A673 (cell line): ENCODE results near the gene C1QB. TPM values are rescaled to one million over a fixed set of nuclear protein-coding genes. Genes with fewer than 3 reads are reported as not detected.

Experiments used
- BruUV-seq: library from RNA; stranded (reverse); fragments of 400-500 nt; replicated peaks from 2 replicates; lab custom pipeline; 2021; lab: Mats Ljungman, UMichigan
- CTCF ChIA-PET: fragments of 300-600 bp; sonication (Branson Sonifier 250); formaldehyde crosslinking; loops from one replicate; lab custom pipeline; 2022; ENCODE audit warnings: antibody characterized with exemption; lab: Charles Lee
- POLR2A ChIA-PET: fragments of 300-600 bp; sonication (Branson Sonifier 250); formaldehyde crosslinking; loops from one replicate; lab custom pipeline; 2022; ENCODE audit warnings: antibody characterized with exemption; ENCODE audit not compliant: low non-redundant PET; lab: Charles Lee
- DNase-seq: peaks from one replicate; pipeline ENCODE4 v3.0.0-alpha.2; 2015; ENCODE audit warnings: low spot score
- H3K27ac ChIP-seq: fragments of 200-600 bp; sonication (generic); 2 replicates; pipeline ENCODE4 v1.5.1; 2016; ENCODE audit warnings: mixed run types, low read depth, mild to moderate bottlenecking, mixed read lengths, antibody characterized with exemption, low read length; ENCODE audit not compliant: poor library complexity, severe bottlenecking
- H3K27me3 ChIP-seq: fragments of 200-600 bp; sonication (generic); replicated peaks from 2 replicates; pipeline ENCODE4 v1.6.1; 2017; ENCODE audit warnings: mixed run types, low read depth, mild to moderate bottlenecking, mixed read lengths, antibody characterized with exemption, low read length; ENCODE audit not compliant: insufficient read depth, poor library complexity
- H3K36me3 ChIP-seq: fragments of 200-600 bp; sonication (generic); 2 replicates; pipeline ENCODE4 v1.6.1; 2016; ENCODE audit warnings: mixed run types, mild to moderate bottlenecking, mixed read lengths, antibody characterized with exemption, low read length; ENCODE audit not compliant: insufficient read depth, poor library complexity, severe bottlenecking
- H3K4me1 ChIP-seq: fragments of 200-600 bp; sonication (generic); 2 replicates; pipeline ENCODE4 v1.6.1; 2017; ENCODE audit warnings: mixed run types, mild to moderate bottlenecking, mixed read lengths, antibody characterized with exemption, low read length; ENCODE audit not compliant: insufficient read depth, poor library complexity, severe bottlenecking
- H3K4me3 ChIP-seq: fragments of 200-600 bp; sonication (generic); 2 replicates; pipeline ENCODE4 v1.5.1; 2016; ENCODE audit warnings: low read depth, mixed run types, mild to moderate bottlenecking, mixed read lengths, low read length; ENCODE audit not compliant: poor library complexity, severe bottlenecking
- H3K9me3 ChIP-seq: fragments of 200-600 bp; sonication (generic); 2 replicates; pipeline ENCODE4 v1.6.1; 2016; ENCODE audit warnings: mixed run types, low read depth, mild to moderate bottlenecking, mixed read lengths, antibody characterized with exemption, low read length; ENCODE audit not compliant: poor library complexity, severe bottlenecking
- CTCF ChIP-seq: fragments of 300-800, 200-600 bp; sonication (generic); conservative IDR thresholded peaks from 2 replicates; pipeline ENCODE4 v1.5.1; 2017; ENCODE audit warnings: low read depth, mild to moderate bottlenecking, antibody characterized with exemption, low read length, moderate library complexity, mixed read lengths
- EZH2 ChIP-seq: fragments of 200-600 bp; sonication (generic); IDR thresholded peaks from 2 replicates; pipeline ENCODE4 v1.6.1; 2017; ENCODE audit warnings: borderline replicate concordance, low read depth, mild to moderate bottlenecking, mixed read lengths, antibody characterized with exemption, low read length; ENCODE audit not compliant: poor library complexity, severe bottlenecking
- intact Hi-C: fragments of 100-400 bp; cut with micrococcal nuclease; formaldehyde crosslinking; loops from one replicate; pipeline ENCODE4 v1.10.0; 2022; ENCODE audit not compliant: unreplicated experiment
- total RNA-seq: library from RNA; stranded (reverse); gene quantifications from 2 replicates; pipeline ENCODE4 v1.2.3, GENCODE V29; 2021

The C1QB gene
- total RNA-seq, 1 experiment from 2014 or later = not detected

- intact Hi-C loops = no loop called here
- ChIA-PET CTCF (no interaction called here), POLR2A (no interaction called here)
- no peak for DNase-seq
- TF ChIP-seq EZH2 = no peak
- no peak for TF ChIP-seq CTCF
- H3K27me3 ChIP-seq = peaks cover 87% of the 10 kb centered on the region
- no peaks in the 10 kb centered on the region for H3K9me3 ChIP-seq
- no peak overlapping the region for H3K27ac ChIP-seq
- no peaks in the 10 kb centered on the region for H3K36me3 ChIP-seq
- no peaks in the 10 kb centered on the region for H3K4me1 ChIP-seq
- no peak overlapping the region for H3K4me3 ChIP-seq
- BruUV-seq = no TSS peak
These were observed 24.2 kb upstream of the C1QB start for GRCh38 chr1:22628698-22629444.

GRCh38 chr1:22629886-22630285, 23.1 kb upstream of the C1QB start:
- intact Hi-C loops = no loop called here
- TF ChIP-seq CTCF = no peak
- TF ChIP-seq EZH2 = no peak
- Histone ChIP-seq H3K27ac (no peak overlapping the region), H3K9me3 (no peaks in the 10 kb centered on the region), H3K27me3 (peaks cover 87% of the 10 kb centered on the region), H3K36me3 (no peaks in the 10 kb centered on the region), H3K4me1 (no peaks in the 10 kb centered on the region), H3K4me3 (no peak overlapping the region)
- ChIA-PET CTCF (no interaction called here), POLR2A (no interaction called here)
- BruUV-seq = no TSS peak
- DNase-seq = no peak

DNA sequence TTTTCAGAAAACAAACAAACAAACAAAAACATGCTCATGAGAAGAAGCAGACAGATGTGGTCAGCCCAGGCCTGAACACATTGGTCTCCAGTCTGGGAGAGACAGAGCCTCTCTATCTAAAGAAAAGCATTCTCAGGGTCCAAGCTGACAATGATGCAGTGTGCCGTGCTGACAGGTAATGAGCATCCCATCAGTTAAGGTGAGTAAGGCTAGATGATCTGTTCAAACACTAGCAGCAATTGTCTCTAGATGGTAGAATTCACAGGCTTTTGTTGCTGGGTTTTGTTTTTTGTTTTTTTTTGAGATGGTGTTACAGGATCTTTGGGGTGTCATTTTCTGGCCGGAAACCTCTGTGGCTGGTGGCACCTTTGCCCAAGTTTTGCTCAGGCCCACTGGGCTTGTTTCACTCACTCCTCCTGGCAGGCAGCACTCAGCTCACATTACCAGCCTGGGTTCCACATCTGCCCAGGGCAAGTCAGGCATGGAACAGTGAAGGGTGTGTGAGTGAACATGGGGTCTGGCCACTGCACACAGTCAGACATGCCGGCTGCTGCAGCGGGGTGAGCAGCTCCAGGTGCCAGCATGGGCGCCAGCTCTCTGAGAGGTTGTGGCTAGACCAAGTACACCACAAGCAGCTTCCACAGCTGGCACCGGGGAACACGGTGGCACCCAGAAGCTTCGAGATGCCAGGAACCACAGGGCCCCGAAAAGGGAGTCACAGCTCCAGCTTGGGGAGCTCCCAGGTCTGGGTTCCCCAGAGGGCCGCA, 19.2 kb upstream of the C1QB start:
- ChIA-PET POLR2A (no interaction called here), CTCF (no interaction called here)
- Histone ChIP-seq H3K4me1 (no peaks in the 10 kb centered on the region), H3K27ac (no peak overlapping the region), H3K27me3 (peaks cover 72% of the 10 kb centered on the region), H3K36me3 (no peaks in the 10 kb centered on the region), H3K4me3 (no peak overlapping the region), H3K9me3 (no peaks in the 10 kb centered on the region)
- intact Hi-C loops = no loop called here
- DNase-seq = no peak
- BruUV-seq = no TSS peak
- no peak for TF ChIP-seq CTCF
- no peak for TF ChIP-seq EZH2
